GM18499 (cell line): ENCODE data around the gene RBP3.
"Not testable (repeated sequence)": the region's sequence is repeated elsewhere in the genome, so short reads cannot be mapped to it uniquely, and the experiment has no call there.

ENCODE experiments used
- ATAC-seq: cut with Tn5 transposase; IDR thresholded peaks from one replicate; pipeline ENCODE4 v1.9.1; 2021; ENCODE audit warnings: moderate number of reproducible peaks; ENCODE audit not compliant: insufficient read depth, unreplicated experiment

RBP3 gene

DNA sequence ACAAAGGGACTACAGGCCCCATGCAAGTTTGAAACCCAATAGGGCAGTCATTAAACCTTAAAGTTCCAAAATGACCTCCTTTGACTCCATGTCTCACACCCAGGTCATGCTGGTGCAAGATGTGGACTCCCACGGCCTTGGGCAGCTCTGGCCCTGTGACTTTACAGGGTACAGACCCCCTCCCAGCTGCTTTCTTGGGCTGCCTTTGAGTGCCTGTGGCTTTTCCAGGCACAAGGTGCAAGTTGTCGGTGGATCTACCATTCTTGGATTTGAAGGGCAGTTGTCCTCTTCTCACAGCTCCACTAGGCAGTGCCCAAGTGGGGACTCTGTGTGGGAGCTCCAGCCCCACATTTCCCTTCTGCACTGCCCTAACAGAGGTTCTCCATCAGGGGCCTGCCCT is 37.9 kb downstream of the RBP3 start:
- ATAC-seq = not testable (repeated sequence)

DNA sequence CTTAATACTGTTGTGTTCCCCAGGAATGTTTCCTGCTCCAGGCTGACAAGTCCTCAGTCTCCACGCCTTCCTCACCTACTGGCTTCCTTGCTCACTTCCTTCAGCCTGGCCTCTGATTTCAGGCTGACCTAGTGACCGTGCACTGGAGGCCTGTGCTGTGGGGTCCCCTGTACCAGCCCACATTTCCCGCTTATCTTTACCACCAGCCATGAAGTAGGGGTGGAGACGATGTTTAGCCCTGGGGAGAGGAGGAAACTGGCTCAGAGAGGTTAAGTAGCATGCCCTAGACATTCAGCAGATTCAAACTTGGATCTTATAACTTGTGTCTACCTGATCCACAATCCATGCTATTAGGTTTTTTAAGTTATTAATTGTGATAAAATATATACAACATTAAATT is 40.7 kb downstream of the RBP3 start:
- ATAC-seq = no peak

DNA sequence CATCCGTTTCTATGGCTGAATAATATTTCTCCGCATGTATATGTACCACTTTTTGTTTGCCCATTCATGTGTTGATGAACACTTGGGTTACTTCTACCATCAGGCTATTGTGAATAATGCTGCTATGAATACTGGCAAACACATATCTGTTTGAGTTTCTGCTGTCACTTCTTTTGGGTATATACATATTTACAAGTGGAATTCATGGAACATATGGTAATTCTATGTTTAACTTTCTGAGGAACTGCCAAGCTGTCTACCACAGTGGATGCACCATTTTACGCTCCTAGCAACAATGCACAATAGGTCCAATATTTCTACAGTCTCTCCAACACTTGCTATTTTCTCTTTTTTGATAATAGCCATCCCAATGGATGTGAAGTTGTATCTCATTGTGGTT is 41.5 kb downstream of the RBP3 start:
- ATAC-seq = no peak

DNA sequence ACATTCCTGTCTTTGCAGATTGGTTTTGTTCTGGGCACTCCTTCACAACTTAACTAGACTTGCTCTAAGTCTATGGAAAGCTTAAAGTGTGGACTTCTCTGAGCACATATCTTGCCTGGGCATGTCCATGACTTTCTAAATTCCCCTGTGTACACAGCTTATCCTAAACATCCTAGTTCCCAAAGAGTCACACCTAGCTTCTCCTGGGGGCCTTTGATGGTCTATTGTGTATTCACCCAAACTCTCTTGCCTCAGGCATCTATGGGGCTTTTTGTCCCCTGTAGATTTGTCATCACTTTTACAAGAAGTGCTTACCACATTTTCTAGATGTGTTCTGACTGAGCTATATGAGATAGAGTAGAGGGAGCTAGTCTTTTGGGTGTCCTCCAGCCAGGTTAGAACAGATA is 48.2 kb downstream of the RBP3 start:
- ATAC-seq = no peak

DNA sequence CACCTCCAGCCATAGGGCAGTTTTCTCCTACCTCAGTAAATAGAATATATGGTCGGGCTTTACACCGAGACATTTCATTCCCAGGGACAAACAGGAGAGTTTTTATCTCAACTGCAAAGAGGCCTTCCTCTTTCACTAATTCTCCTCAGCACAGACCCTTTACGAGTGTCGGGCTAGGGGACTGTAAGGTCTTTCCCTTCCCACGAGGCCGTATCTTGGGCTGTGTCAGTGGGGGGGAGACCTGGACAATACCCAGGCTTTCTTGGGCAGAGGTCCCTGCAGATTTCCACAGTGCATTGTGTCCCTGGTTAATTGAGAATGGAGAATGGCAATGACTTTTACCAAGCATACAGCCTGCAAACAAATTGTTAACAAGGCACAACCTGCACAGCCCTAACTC is 49.1 kb downstream of the RBP3 start:
- ATAC-seq = no peak

DNA sequence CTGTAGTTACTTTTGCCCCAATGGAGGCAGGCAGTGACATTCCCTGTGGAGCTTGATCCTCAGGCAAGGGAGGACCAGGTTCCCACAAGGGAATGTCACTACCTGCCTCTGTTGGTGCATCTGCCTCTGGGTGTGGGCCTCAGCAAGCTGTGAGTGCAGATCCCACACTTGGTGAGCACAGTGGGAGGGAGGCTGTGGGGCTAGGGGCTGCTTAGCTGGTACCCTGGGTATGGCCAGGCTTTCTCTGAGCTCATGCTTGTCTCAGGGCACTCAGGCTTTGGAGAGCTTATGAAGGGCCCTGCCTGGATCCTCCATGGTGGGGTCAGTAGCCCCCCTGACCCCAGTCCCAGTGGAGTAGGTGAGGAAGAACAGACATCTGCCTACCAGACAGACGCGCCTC is 52.1 kb downstream of the RBP3 start:
- no peak for ATAC-seq

DNA sequence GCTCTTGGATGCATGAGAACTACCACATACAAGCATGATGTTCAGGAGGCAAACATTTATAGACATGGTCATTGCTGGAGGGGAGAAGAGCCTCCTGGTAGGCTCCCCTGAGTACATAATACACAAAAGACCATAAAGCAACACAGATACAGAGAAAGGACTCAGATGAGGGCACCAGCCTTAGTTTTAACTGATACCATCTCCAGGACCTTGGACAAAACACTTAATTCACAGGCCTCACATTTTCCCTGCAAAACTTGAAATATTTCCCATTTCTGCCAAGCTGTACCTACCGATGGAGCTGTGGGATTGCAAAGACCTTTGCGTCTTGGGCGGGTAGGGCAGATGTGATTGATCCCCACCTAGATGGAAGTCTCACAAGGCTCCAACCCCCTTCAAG is 52.6 kb downstream of the RBP3 start:
- no peak for ATAC-seq

DNA sequence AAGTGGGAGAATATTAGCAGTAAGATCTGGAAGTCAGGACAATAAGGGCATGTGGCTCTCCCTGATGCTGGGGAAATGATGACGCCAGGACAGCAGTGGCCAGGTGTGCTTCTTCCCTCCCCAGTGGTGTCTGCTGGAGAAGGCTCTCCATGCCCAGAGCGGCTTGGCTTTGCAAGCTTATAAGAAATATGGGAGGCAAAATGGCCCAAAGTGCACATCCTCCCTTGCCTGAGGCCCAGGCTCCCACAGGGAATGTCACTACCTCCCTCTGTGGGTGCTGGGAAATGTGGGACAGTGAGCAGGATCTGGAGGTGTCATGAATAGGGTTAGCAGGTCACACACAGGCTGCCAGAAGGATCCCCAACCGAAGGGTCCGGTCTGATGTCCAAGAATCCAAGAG is 53.0 kb downstream of the RBP3 start:
- ATAC-seq = no peak

DNA sequence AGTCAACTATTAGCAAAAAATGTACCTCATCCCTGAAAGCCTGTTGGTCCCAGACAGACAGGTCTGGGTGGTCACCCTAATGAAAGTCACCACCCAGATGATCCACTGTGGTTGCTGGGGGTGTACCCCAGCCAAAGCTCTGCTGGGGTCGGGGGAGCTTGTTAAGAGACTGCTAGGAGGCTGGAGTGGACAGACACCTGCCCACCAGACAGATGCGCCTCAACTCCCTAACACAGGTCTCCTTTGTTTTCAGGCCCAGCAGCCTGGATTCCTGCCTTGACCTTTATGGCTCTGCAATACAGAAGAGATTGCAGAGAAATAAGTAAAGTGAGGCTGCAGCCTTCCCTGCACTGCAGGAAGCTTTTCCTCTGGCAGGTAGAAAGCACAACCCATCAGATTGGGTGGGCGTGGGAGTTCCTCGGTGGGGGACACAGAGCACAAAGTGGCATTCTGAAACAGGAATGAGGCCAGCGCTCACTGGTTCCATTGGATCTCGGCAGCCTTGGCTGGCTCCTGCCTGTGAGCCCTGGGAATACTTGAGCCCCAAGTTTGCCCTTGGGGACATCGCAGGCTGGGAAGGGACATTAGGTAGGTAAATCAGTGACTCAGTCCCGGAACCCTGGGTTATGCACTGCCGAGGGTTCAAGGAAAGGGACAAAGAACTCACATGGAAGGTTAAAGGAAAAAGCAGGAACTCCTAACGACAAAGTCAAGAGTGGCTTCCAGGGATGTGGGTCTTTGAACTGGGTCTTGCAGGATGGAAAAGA is 53.9 kb downstream of the RBP3 start:
- no peak for ATAC-seq

DNA sequence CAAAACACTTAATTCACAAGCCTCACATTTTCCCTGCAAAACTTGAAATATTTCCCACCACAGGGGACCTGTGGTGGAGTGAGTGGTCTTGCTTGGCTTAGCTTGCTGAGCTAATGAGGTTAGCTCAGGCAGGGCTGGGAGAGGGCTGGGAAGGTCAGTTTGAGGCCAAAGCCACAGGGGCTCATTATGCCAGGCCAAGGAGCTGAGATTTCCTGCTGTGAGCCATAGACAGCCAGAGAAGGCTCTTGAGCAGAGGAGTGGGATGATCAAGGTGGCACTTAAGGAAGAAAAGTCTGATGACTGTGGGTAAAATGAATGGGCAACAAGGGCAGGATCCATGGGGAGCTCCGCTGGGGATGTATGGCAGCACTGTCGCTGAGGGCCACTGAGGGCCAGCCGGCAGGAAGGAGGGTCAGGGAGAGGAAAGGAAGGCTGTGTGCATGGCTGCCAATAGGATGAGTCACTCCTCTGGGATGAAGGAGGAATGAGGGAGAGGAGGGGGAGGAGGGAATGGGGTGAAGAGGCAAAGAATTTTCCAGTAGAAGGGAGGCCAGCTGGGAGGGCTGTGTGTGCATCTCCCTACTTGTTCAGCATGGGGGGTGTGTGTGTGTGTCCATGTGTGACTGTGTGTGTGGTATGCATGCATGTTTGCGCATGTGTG is 54.6 kb downstream of the RBP3 start:
- ATAC-seq = no peak

DNA sequence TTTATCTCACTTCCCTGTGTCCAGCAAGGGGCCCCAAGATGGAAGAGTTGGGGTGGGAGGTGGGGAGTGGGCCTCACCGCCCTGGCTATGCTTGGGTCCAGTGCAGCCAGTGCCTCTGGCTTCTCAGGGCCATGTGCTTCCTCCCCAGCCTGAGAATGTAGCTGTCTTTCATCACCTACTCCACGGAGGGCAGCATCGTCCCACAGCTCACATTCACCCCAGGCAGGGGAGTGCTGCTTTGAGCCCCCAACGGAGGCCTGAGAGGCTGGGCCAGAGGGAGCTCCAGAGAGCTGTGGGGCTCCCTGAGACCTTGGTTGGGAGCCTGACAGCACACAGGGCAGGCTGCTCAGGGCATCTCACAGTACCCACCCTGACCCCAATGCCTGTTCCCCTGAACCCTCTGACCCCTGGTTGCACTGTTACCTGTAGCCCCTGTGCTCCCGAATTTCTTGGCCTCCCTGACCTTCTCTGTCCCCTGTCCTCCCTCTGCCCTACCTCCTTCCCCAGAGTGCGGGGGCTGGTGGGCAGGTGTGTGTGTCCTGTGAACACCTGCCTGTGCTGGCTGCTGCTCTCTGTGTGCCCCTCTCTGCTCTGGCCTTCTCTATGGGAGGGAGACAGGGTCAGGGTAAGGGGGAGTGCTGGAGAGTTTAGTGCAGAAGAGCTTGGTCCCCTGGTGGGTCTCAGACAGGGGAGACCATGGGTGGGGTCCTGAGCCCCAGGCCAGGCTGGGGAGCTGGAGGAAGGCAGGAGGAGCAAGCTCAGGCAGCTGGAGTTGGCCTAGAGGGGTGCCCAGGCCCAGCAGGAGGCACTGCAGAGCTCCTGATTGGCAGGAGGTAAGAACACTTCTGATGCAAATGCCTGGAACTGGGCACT is 55.5 kb downstream of the RBP3 start:
- ATAC-seq = no peak

DNA sequence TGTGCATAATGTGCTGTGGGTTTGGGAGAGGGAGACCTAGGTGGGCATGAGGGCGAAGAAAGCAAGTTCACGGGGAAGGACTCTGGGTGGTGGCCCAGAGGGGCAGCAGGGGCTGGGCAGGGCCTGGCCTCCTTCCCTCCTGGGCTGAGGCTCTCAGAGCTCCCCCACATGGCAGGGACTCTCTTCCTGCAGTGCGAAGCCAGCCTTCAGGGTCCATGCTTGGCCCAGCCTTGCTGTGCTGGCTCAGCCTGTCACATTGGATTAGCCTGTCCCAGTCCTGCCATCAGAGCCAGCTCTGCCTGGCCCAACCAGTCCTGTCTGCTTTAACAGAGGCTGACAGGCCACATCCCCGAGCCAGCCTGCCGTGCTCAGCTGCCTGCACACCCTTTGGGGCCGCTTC is 56.3 kb downstream of the RBP3 start:
- ATAC-seq = no peak

DNA sequence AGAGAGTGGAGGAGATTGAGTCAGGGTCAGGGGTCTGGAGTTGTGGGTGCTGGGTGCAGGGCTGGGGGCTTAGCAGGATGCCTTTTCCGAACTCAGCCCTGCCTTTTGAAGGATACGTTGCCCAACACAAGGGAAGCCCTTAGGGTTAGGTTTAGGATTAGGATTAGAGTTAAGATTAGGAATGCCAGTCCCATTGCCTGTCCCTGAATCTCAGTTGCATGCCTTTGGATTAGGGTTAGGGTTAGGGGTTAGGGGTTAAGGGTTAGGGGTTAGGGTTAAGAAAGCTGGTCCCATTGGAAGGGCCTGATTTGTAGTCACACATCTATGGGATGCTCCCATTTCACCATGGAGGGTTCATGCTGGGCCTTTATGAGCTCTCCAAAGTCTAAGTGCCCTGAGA is 56.8 kb downstream of the RBP3 start:
- ATAC-seq = no peak

DNA sequence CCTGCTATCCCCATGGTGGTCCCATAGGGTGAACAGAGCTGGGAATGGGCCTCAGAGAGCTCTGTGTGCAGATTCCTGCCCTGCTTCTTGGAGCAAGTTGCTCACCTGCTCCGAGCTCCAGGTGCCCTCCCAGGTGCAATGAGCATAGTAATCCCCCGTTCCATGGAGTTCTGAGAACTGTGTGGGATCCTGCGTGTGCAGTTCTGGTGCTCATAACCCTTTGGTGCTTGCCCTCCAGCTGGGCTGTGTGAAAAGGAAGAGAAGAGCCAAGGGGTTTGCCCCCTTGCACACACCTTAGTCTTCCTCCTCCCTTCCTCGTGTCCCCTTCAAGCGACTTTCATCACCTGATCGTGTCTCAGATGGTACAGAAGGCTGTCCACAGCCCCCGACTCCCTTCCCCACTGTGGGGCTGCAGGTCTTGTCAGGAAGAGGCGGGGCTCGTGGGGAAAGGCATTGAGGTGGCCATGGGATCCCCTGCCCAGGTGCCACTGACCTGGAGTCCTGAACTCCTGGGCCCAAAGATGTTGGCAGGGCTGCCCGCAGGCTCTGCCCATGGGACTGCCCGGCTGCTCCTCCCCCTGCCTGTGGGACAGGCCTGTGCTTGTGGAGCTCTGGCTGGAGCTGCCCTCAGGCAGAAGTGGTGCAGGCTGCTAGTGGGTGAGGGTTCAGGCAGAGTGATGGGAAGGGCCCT is 57.8 kb downstream of the RBP3 start:
- ATAC-seq = no peak

DNA sequence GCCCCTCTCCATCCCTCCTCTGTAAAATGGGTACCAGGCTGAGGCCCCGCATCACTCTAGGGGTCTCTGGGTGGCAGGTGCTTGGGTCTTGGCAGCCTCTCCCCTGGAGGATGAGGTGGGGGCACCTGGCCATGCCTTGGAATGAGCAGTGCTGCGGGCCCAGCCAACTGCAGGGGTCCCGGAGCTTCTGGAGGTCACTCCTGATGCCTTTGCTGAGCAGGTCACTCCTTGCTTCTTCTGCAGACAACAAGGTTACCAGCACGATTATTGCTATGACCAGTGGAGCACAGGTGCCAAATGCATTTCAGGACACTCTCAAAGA is 58.3 kb downstream of the RBP3 start:
- ATAC-seq = no peak

DNA sequence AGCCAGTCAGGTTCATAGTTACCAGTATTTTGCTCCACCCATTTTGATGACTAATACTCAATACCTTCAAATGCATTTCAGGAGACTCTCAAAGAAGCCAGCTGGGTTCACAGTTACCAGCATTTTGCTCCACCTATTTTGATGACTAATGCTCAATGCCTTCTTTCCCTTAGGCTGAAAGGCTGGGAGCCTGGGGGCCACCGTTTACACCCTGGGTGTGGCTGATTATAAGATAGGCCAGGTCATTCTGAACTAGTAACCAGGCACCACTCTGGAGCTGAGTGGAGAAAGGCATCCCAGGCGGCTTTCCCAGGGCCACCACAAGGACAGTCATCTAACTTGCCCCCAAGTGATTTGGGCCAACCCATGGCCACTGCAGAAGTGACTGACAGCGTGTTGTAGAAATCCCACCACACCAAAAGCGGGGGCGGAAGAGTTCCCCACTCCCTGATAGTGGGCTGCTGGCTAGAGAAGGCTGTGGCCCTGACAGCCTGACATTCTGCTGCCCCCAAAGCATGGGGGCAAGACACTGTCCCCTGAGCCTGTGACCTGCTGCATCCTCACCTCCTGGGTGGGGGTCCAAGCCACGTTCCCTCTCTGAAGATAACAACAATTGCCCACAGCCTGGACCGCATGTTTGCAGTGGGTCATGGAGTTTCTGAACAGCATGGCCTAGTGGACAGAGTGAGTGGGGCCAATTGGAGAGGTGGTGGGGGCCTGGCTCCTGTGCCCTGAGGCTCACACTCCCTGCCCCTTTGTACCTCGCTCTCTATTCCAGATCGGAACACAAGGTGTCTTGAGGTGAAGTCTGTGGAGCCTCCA is 58.9 kb downstream of the RBP3 start:
- ATAC-seq = no peak
